WERI-Rb-1 (cell line): ENCODE data around the gene SLC7A14.

Experiments used
- DNase-seq: peaks from one replicate; pipeline ENCODE4 v3.0.0-alpha.2; 2020
- H3K27ac ChIP-seq: fragments of 250-450 bp; sonication (Bioruptor Pico); 2 replicates; pipeline ENCODE4 v1.5.1; 2020; ENCODE audit warnings: mild to moderate bottlenecking, moderate library complexity
- H3K27me3 ChIP-seq: fragments of 250-450 bp; sonication (Bioruptor Pico); 2 replicates; pipeline ENCODE4 v1.5.1; 2021; ENCODE audit warnings: mild to moderate bottlenecking, low read depth, moderate library complexity; ENCODE audit not compliant: insufficient read depth, severe bottlenecking
- H3K36me3 ChIP-seq: fragments of 250-450 bp; sonication (Bioruptor Pico); 2 replicates; pipeline ENCODE4 v1.5.1; 2020; ENCODE audit warnings: mild to moderate bottlenecking, moderate library complexity
- H3K4me3 ChIP-seq: 2 replicates; pipeline ENCODE4 v1.5.1; 2011; ENCODE audit warnings: low read depth, mild to moderate bottlenecking, control low read depth, low read length
- H3K9me3 ChIP-seq: fragments of 250-450 bp; sonication (Bioruptor Pico); 2 replicates; pipeline ENCODE4 v1.5.1; 2021; ENCODE audit warnings: mild to moderate bottlenecking, moderate library complexity; ENCODE audit not compliant: severe bottlenecking
- CTCF ChIP-seq: IDR thresholded peaks from 2 replicates; pipeline ENCODE4 v1.5.1; 2011; ENCODE audit warnings: low read depth, mild to moderate bottlenecking, control low read depth, inconsistent platforms, low read length

SLC7A14 gene

GRCh38 chr3:170603770-170604510, 18.1 kb upstream of the SLC7A14 start:
- no peak for DNase-seq
- Histone ChIP-seq H3K27ac (no peak overlapping the region), H3K36me3 (no peaks in the 10 kb centered on the region), H3K27me3 (no peaks in the 10 kb centered on the region), H3K9me3 (no peaks in the 10 kb centered on the region), H3K4me3 (no peak overlapping the region)
- no peak for TF ChIP-seq CTCF

GRCh38 chr3:170602556-170602955, 16.7 kb upstream of the SLC7A14 start:
- H3K36me3 ChIP-seq = no peaks in the 10 kb centered on the region
- no peak overlapping the region for H3K4me3 ChIP-seq
- TF ChIP-seq CTCF = no peak
- no peaks in the 10 kb centered on the region for H3K27me3 ChIP-seq
- DNase-seq = no peak
- no peaks in the 10 kb centered on the region for H3K9me3 ChIP-seq
- no peak overlapping the region for H3K27ac ChIP-seq

- H3K4me3 ChIP-seq = no peak overlapping the region
- DNase-seq = no peak
- no peaks in the 10 kb centered on the region for H3K27me3 ChIP-seq
- no peak for TF ChIP-seq CTCF
- no peaks in the 10 kb centered on the region for H3K9me3 ChIP-seq
- H3K36me3 ChIP-seq = no peaks in the 10 kb centered on the region
- no peak overlapping the region for H3K27ac ChIP-seq
Observed at GRCh38 chr3:170600005-170600624, 14.2 kb upstream of the SLC7A14 start.

GRCh38 chr3:170599091-170599490, 13.2 kb upstream of the SLC7A14 start:
- no peak overlapping the region for H3K4me3 ChIP-seq
- H3K9me3 ChIP-seq = no peaks in the 10 kb centered on the region
- H3K36me3 ChIP-seq = no peaks in the 10 kb centered on the region
- no peak for DNase-seq
- H3K27ac ChIP-seq = no peak overlapping the region
- TF ChIP-seq CTCF = no peak
- H3K27me3 ChIP-seq = no peaks in the 10 kb centered on the region

- TF ChIP-seq CTCF = no peak
- Histone ChIP-seq H3K27me3 (no peaks in the 10 kb centered on the region), H3K36me3 (no peaks in the 10 kb centered on the region), H3K27ac (no peak overlapping the region), H3K4me3 (no peak overlapping the region), H3K9me3 (no peaks in the 10 kb centered on the region)
- no peak for DNase-seq
Observed at GRCh38 chr3:170598091-170598502, 12.2 kb upstream of the SLC7A14 start.
